MM.1S (cell line): Measurements from ENCODE around the gene PRKG1.

Experiments
- CTCF ChIP-seq: fragments of 300-600 bp; sonication (generic); IDR thresholded peaks from 2 replicates; pipeline ENCODE4 v1.5.1; 2016; ENCODE audit warnings: antibody characterized with exemption, low read length, mixed read lengths
- EZH2 ChIP-seq: fragments of 300-600 bp; sonication (generic); optimal IDR thresholded peaks from 2 replicates; pipeline ENCODE3; 2017; ENCODE audit warnings: low read depth, mild to moderate bottlenecking, antibody characterized with exemption, low read length, mixed read lengths
- EZH2phosphoT487 ChIP-seq: fragments of 300-600 bp; sonication (generic); IDR thresholded peaks from 2 replicates; pipeline ENCODE4 v1.6.1; 2018; ENCODE audit warnings: antibody characterized with exemption, low read length

DNA sequence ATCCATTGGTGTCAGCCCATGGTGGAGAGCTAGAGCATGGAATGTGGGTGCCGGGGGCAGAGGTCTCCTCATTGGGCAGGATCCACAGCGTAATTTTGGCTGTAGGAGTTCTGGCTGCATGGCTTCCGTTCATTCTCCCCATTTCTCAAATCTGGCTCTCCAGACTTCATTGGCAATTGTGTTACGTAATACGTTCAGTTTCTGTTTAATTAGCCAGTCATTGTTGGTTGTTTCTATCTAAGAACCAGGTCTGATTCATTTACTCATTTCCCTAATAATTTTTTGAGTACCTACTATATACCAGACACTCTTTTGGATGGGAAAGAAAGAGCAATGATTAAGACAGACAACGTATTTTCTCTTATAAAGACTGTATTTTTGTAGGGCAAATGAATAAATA lies 325.6 kb downstream of the PRKG1 start:
- TF ChIP-seq CTCF: no peak
- no peak for TF ChIP-seq EZH2phosphoT487
- TF ChIP-seq EZH2: no peak
